GM19193 (cell line): ENCODE results near the gene RHBDF1.

Source experiments
- POLR2A ChIP-seq: IDR thresholded peaks from 4 replicates; pipeline ENCODE4 v1.6.1; 2011; ENCODE audit not compliant: insufficient read depth, insufficient read length; ENCODE audit errors: extremely low read depth

Gene RHBDF1

GRCh38 chr16:42691-43090 lies 29.7 kb downstream of the RHBDF1 start:
- no peak for TF ChIP-seq POLR2A

- no peak for TF ChIP-seq POLR2A
Observed at GRCh38 chr16:42069-42457, 30.4 kb downstream of the RHBDF1 start.

GRCh38 chr16:41439-42068 lies 30.9 kb downstream of the RHBDF1 start:
- TF ChIP-seq POLR2A = no peak

- TF ChIP-seq POLR2A = peak; percentile 33
Observed at GRCh38 chr16:38941-39892, 33.2 kb downstream of the RHBDF1 start.

- no peak for TF ChIP-seq POLR2A
Observed at GRCh38 chr16:37511-37910, 34.9 kb downstream of the RHBDF1 start.

GRCh38 chr16:36336-36984 lies 36.0 kb downstream of the RHBDF1 start:
- TF ChIP-seq POLR2A = no peak

- no peak for TF ChIP-seq POLR2A
Observed at GRCh38 chr16:35678-36305, 36.6 kb downstream of the RHBDF1 start.

- TF ChIP-seq POLR2A = no peak
Observed at GRCh38 chr16:35011-35677, 37.3 kb downstream of the RHBDF1 start.

- TF ChIP-seq POLR2A = no peak
Observed at GRCh38 chr16:34648-34987, 37.8 kb downstream of the RHBDF1 start.

- no peak for TF ChIP-seq POLR2A
Observed at GRCh38 chr16:33877-34647, 38.4 kb downstream of the RHBDF1 start.

- TF ChIP-seq POLR2A = no peak
Observed at GRCh38 chr16:9903-10665, 62.3 kb downstream of the RHBDF1 start.
